Hepatic stellate cell (primary cell): ENCODE results near the gene TBCD.
"Not testable (repeated sequence)": the region's sequence is repeated elsewhere in the genome, so short reads cannot be mapped to it uniquely, and the experiment has no call there.

Source experiments
- DNase-seq: peaks from one replicate; pipeline ENCODE4 v3.0.0; 2011; ENCODE audit warnings: low spot score

The TBCD gene

GRCh38 chr17:82940226-82941020 lies 188.6 kb downstream of the TBCD start:
- no peak for DNase-seq

GRCh38 chr17:82941021-82942001 lies 189.4 kb downstream of the TBCD start:
- no peak for DNase-seq

- no peak for DNase-seq
These were observed 190.6 kb downstream of the TBCD start for GRCh38 chr17:82942166-82943130.

GRCh38 chr17:82943339-82943738 lies 191.5 kb downstream of the TBCD start:
- DNase-seq, result no peak

- DNase-seq, result no peak
These were observed 191.9 kb downstream of the TBCD start for GRCh38 chr17:82943751-82944150.

- DNase-seq, result no peak
These were observed 193.1 kb downstream of the TBCD start for GRCh38 chr17:82944990-82945389.

- DNase-seq, result no peak
These were observed 194.2 kb downstream of the TBCD start for GRCh38 chr17:82946081-82946480.

- DNase-seq, result no peak
These were observed 195.5 kb downstream of the TBCD start for GRCh38 chr17:82947051-82947991.

GRCh38 chr17:82948081-82948511 lies 196.2 kb downstream of the TBCD start:
- no peak for DNase-seq

GRCh38 chr17:82948957-82949356 lies 197.1 kb downstream of the TBCD start:
- no peak for DNase-seq

- no peak for DNase-seq
These were observed 197.5 kb downstream of the TBCD start for GRCh38 chr17:82949361-82949760.

GRCh38 chr17:82949984-82950383 lies 198.1 kb downstream of the TBCD start:
- DNase-seq, result no peak

- DNase-seq, result no peak
These were observed 198.7 kb downstream of the TBCD start for GRCh38 chr17:82950525-82951102.

GRCh38 chr17:82952019-82952418 lies 200.2 kb downstream of the TBCD start:
- DNase-seq, result no peak

- DNase-seq, result not testable (repeated sequence)
These were observed 203.2 kb downstream of the TBCD start for GRCh38 chr17:82955106-82955505.

- DNase-seq, result not testable (repeated sequence)
These were observed 203.8 kb downstream of the TBCD start for GRCh38 chr17:82955627-82956026.

GRCh38 chr17:82956146-82956725 lies 204.4 kb downstream of the TBCD start:
- no peak for DNase-seq

GRCh38 chr17:82956726-82957468 lies 205.0 kb downstream of the TBCD start:
- no peak for DNase-seq

- DNase-seq, result no peak
These were observed 205.6 kb downstream of the TBCD start for GRCh38 chr17:82957469-82957795.
